ENCODE results near the gene IFIT5. TPM values are rescaled to one million over a fixed set of nuclear protein-coding genes. Genes with fewer than 3 reads are reported as not detected.

Gene IFIT5
- total RNA-seq, 1 donor from 2014 or later: 3.8 TPM

Other genes starting within 250 kb of the IFIT5 start
- gene CH25H, start 207.3 kb upstream of the IFIT5 start, total RNA-seq: 0.10 TPM
- 53.8 TPM for gene LIPA, start 162.8 kb upstream of the IFIT5 start, total RNA-seq
- gene IFIT2, start 112.5 kb upstream of the IFIT5 start, total RNA-seq: 6.0 TPM
- gene IFIT3, start 86.6 kb upstream of the IFIT5 start, total RNA-seq: 8.7 TPM
- gene IFIT1B, start 36.5 kb upstream of the IFIT5 start, total RNA-seq: not detected
- 9.6 TPM for gene IFIT1, start 21.9 kb upstream of the IFIT5 start, total RNA-seq
- gene SLC16A12, start 121.0 kb downstream of the IFIT5 start, total RNA-seq: 0.38 TPM
- 48.9 TPM for gene PANK1, start 230.7 kb downstream of the IFIT5 start, total RNA-seq

All from left lobe of liver (tissue), 1 donor.